Cerebellar cortex (tissue), 1 donor: ENCODE results near the gene SPNS2.

Source experiments
- DNase-seq: peaks from one replicate; pipeline ENCODE4 v3.0.0-alpha.2; 2015; ENCODE audit warnings: low spot score

The SPNS2 gene

GRCh38 chr17:4480929-4481898, 17.5 kb upstream of the SPNS2 start:
- no peak for DNase-seq

- DNase-seq: no peak
Observed at GRCh38 chr17:4482338-4483011, 16.2 kb upstream of the SPNS2 start.

- peak; percentile 56 for DNase-seq
Observed at GRCh38 chr17:4483012-4483840, 15.5 kb upstream of the SPNS2 start.

DNA sequence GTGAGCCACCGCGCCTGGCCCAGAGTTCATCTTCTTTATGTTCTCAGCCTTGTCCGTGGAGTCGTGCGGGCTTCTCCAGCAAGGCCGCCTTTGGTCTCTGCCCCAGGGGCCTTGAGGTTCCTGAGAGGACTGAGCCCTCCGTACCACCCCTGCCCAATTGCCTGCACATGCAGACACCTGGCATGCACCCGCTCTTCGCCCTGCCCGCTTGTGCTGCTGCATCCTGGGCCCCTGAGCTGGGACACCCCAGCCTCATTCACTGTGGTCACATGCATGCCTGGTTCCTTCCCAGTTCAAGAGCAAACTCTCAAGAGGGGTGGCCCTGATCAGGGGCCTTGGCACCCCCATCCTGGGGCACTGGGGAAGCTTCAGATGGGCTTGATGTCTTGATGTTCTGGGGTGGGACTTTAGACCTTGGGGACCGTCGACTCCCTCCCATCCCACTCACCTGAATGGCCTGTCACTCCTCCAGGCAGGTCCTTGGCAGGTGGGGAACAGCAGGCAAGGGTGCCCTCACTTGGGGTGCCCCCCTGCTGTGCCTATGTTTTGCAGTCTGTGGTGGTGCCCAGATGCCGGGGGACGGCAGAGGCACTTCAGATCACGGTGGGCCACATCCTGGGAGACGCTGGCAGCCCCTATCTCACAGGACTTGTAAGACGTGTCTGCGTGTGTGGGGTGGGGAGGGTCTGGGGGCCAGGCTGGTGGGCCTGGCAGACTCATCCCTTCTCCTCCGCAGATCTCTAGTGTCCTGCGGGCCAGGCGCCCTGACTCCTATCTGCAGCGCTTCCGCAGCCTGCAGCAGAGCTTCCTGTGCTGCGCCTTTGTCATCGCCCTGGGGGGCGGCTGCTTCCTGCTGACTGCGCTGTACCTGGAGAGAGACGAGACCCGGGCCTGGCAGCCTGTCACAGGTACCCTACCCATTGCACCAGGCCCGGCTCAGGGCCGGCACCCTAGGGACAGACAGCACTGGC, 12.7 kb upstream of the SPNS2 start:
- DNase-seq: no peak

DNA sequence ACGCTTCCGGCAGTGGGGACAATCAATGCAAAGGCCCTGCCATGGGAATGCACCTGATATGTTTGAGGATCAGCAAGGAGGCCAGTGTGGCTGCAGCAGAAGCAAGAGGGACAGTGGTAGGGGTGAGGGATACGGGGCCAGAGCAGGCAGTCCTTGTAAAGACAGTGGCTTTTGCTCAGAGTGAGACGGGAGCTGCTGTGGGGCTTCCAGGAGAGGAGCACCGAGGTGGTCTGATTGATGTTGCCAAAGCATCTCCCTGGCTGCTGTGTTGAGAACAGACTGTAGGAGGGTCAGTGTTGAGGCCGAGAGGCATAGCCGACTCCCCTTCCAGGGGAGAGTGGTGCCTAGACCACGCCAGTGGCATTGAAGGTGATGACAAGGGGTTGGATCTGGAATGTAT, 11.4 kb upstream of the SPNS2 start:
- no peak for DNase-seq

DNA sequence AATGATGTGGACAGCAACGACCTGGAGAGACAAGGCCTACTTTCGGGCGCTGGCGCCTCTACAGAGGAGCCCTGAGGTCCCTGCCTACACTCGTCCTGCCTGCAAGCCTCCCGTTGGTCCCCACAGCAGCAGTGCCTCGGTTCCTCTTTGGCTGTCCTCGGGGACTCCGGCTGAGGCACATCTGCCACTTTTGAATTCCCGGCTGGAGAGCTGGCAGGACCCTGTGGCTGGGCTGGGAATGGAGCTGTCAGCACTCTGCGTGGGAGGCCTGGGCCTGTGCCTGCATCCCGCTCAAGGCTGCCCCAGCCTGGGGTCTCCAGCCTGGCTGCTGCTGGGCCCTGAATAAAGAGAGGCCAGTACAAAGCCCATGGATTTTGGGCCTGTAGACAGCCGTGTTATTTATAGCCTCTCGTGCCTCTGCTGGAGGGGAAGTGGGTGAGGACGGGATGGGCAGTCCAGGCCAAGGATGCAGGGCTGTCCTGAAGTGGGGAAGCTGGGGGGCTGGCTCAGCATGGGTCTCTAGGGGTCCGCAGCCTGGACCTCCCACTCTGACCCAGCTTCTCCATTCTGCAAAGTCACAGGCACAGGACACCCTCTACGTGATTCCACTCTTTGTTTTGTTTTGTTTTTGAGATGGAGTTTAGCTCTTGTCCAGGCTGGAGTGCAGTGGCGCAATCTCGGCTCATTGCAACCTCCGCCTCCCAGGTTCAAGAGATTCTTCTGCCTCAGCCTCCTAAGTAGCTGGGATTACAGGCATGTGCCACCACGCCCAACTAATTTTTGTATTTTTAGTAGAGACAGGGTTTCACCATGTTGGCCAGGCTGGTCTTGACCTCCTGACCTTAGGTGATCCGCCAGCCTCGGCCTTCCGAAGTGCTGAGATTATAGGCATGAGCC, 10.6 kb upstream of the SPNS2 start:
- peak; percentile 50 for DNase-seq

DNA sequence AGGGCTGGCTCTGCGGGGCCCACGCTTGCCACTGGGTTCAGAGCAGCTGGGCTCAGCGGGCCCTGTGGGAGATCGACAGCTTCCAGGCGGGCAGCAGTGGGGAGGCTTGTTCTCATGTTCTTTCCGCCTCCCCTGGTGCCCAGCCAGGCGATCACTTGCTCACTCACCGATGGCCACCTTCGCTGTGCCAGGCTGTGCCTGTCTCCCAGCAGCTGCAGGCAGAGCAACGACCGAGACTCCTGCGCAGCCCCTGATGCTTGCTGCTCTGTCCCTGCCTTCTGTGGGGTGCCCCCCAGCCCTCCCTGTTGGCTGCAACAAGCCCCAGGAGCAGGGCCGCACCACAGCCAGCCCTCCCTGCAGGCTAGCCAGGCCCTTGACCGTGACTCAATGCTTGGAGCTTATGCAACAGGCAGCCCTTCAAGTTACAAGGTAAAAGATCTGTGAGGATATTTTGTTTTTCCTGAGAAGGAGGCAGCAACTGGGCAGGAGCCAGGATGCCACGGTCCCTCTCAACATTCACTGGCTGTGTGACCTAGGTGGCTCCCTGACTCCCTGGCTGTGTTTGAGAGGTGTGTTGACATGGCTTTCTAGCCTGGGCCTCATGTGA, 9.6 kb upstream of the SPNS2 start:
- no peak for DNase-seq

GRCh38 chr17:4490109-4490591, 8.5 kb upstream of the SPNS2 start:
- DNase-seq: no peak

GRCh38 chr17:4490637-4491061, 8.0 kb upstream of the SPNS2 start:
- DNase-seq: no peak

DNA sequence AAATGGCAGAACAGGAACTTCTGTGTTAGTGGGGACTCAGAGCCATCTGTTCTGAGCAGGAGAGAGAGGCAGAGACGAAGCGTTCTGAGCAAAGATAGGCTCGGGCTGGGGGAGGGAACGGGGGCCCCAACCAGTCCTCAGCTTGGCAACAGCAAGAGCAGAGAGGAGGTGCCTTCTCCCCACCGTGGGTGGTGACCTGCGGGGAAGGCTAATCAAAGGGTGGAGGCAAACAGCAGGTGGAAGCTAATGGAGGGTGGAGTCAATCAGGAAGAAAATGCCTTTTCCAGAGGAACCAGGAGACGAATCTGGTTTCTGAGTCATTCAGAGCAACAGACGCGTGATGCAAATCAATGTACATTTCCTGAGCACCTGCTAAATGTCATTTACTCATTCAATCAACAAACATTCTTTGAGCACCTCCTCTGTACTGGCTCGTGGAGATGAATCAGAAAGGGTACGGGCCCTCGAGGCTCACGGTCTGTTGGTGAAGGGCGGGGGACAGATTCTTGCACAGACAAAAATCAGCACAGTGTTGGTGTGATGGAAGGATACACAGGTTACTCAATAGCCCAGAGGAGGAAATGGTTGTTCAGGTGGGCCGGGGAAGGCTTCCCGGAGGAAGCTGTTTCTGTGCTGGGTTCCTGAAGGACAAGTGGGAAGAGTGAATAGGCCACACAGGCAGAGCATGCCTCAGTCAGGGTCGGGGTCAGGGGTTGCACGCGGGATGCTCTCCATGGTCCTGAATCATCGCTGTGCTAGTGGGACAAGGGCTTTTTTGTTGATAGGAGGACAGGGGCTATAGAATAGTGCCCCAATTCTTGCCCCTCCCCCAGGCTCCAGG, 5.7 kb upstream of the SPNS2 start:
- DNase-seq: no peak

DNA sequence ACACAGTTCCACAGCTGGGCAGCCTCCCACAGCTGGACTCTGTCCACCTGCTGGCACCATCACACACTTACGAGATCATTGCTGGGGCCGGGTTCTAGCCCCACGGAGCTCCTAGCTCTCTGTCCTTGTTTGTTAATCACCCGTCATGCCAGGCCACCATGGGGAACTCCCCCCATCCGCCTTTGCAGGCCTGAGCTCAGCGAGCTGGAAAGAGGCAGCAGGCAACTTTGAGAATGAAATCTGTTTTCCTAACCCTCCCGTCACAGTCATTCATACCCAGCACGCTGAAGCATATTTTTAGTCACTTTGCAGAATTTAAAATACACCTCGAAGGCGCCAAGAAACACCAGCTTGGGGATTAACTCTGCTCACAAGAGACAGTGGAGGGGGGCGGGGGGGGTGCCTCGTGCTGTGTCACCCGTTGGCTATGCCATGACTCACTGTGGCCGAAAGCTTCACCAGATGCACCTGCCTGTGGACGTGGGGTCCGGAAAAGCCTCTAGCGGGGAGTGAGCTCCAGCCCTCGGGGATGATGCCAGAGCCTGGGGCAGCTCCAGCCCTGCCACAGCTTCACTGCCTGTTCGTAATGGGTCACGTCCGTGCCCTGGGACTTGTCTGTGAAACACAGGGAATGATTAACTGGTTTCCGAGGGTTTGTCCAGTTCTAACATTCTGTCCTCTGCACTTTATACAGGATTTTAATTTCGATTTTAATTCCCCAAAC, 1.4 kb upstream of the SPNS2 start:
- DNase-seq: no peak

DNA sequence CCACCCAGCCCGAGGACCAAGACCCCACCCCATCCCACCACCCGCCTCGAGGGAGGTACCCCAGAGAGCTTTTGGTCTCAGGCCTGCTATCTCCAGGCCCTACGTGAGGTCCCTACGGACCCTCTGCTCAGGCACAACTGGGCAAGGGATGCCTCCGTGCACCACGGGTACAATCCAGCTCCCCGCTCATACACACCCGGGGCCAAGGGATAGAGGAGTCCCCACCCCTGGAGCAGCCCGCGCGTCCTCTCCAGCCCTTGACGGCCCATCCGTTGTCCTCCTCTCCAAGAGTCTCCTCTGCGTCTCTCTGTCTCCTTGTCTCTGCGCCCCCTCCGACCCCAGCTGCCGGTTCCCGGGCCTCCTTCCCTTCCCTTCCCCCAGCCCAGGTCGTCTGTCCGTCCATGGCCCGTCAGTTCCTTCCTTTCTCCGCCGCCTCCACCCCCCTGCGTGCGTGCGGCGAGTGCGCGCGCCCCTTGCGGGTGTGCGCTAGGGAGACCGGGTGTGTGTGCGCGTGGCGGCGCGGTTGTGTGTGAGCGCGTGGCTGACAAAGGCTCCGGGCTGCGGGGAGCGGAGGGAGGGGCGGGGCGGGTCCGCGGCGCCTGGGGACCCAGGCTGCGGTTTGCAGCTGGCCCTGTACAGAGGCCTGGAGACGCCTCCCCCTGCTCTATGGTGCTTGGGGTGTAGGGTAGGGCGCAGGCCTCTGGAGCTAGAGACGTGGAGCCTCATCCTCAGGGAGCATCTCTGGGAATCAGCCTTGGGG, 930 bp downstream of the SPNS2 start:
- no peak for DNase-seq

DNA sequence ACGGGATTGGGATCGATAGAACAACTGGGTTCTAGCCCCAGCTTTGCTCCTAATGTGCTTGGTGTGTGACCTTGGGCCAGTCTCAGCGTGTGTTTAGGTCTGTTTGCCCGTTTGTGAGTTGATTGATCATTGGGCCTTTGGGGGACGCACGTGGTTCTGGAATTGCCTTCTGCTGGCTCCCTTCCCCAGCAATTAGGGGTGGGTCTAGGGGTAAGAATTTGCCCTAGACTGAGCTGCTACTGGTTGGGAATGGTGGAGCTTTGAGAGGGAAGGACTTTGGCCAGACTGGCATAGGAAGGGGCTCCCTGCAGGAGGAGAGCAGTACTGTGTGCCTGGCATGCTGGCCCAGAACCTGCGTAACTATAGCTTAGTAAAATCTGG, 1.5 kb downstream of the SPNS2 start:
- DNase-seq: no peak

GRCh38 chr17:4501295-4501949, 2.7 kb downstream of the SPNS2 start:
- DNase-seq: no peak

- no peak for DNase-seq
Observed at GRCh38 chr17:4502466-4503154, 3.9 kb downstream of the SPNS2 start.
